Measurements from ENCODE around the gene PDZRN3. TPM values are rescaled to one million over a fixed set of nuclear protein-coding genes. Genes with fewer than 3 reads are reported as not detected.

Gene PDZRN3
- total RNA-seq, 1 experiment from 2014 or later, result 5.9 TPM

- Mint-ChIP-seq H3K9me3 (peaks cover 4 to 17% of the 10 kb centered on the region in 2 experiments; a peak in 4 of 5 replicates), H3K36me3 (ENCODE audit: insufficient read depth in 1 of 3, low read depth in 3 of 3) (peaks cover 4 to 10% (median 9%) of the 10 kb centered on the region in 3 experiments), H3K27ac (no peak overlapping the region), H3K4me1 (peaks cover 26 to 36% of the 10 kb centered on the region in 2 experiments), H3K27me3 (ENCODE audit: low read depth) (no peaks in the 10 kb centered on the region), H3K4me3 (no peak overlapping the region)
- Histone ChIP-seq H4K8ac (replicated peaks; ENCODE audit: insufficient read length, low read depth, low read length) (no peak overlapping the region), H2AFZ (ENCODE audit: low read length) (no peak overlapping the region), H3K18ac (ENCODE audit: insufficient read length, low read depth, low read length) (no peak overlapping the region), H3K9me3 (ENCODE audit: control insufficient read depth, low read depth, low read length) (no peaks in the 10 kb centered on the region), H3T11ph (ENCODE audit: low read length) (no peak overlapping the region), H3K23ac (ENCODE audit: insufficient read length, low read depth, low read length) (no peak overlapping the region), H3K14ac (ENCODE audit: insufficient read depth, low read length) (no peak overlapping the region), H2BK120ac (ENCODE audit: low read depth, low read length, poor library complexity, severe bottlenecking) (no peak overlapping the region), H4K20me1 (ENCODE audit: control insufficient read depth, insufficient read depth, insufficient read length) (no peaks in the 10 kb centered on the region), H3K9ac (ENCODE audit: extremely low read depth, insufficient read length, low read length) (no peak overlapping the region), H3K4me1 (ENCODE audit: insufficient read depth, low read length) (peaks cover 2% of the 10 kb centered on the region), H2AK5ac (ENCODE audit: insufficient read length, low read length) (no peak overlapping the region), H3K4me2 (ENCODE audit: insufficient read depth, insufficient read length, low read length) (no peak overlapping the region), H4K91ac (ENCODE audit: insufficient read length, low read depth, low read length) (no peak overlapping the region), H3K79me2 (ENCODE audit: insufficient read depth, low read length) (no peaks in the 10 kb centered on the region), H3K23me2 (ENCODE audit: insufficient read length, low read depth, low read length, poor library complexity, severe bottlenecking) (no peaks in the 10 kb centered on the region), H3K27me3 (ENCODE audit: insufficient read depth, low read length) (no peaks in the 10 kb centered on the region), H2BK5ac (ENCODE audit: insufficient read length, low read length) (no peak overlapping the region), H2BK20ac (ENCODE audit: low read depth, low read length, poor library complexity, severe bottlenecking) (no peak overlapping the region), H3K4ac (ENCODE audit: low read depth, low read length) (no peak overlapping the region), H2BK15ac (ENCODE audit: low read depth, low read length) (no peak overlapping the region; the same call in 1 of the 2 replicates), H3K56ac (ENCODE audit: insufficient read length, low read depth, low read length) (no peak overlapping the region), H3K27ac (ENCODE audit: insufficient read length, low read depth, low read length) (no peak overlapping the region), H2BK12ac (ENCODE audit: insufficient read length, low read depth, low read length) (no peak overlapping the region), H4K5ac (ENCODE audit: insufficient read length, low read depth, low read length) (no peak overlapping the region), H3K79me1 (ENCODE audit: insufficient read depth, low read depth, low read length, poor library complexity, severe bottlenecking) (no peaks in the 10 kb centered on the region)
- DNase-seq, result no peak
- TF ChIP-seq CTCF (conservative IDR thresholded peaks at IDR 0.05), result no peak
- no CpG with 5 or more reads among the region's 2 CpGs for WGBS (ENCODE audit: extremely low coverage, insufficient read length, low lambda C conversion rate)
These were observed 149.0 kb downstream of the PDZRN3 start for GRCh38 chr3:73475717-73476116.

Measured in H9 (cell line).